KOPT-K1 (cell line): ENCODE data around the gene APOC3.
"Not testable (repeated sequence)": the region's sequence is repeated elsewhere in the genome, so short reads cannot be mapped to it uniquely, and the experiment has no call there.

Experiments
- H3K27ac ChIP-seq: fragments of 200-600 bp; sonication (generic); 2 replicates; pipeline ENCODE4 v1.5.1; 2016; ENCODE audit warnings: antibody characterized with exemption, mild to moderate bottlenecking, low read depth, low read length; ENCODE audit not compliant: poor library complexity, severe bottlenecking
- H3K36me3 ChIP-seq: fragments of 200-600 bp; sonication (generic); 2 replicates; pipeline ENCODE4 v1.5.1; 2017; ENCODE audit warnings: antibody characterized with exemption, mild to moderate bottlenecking, low read length, moderate library complexity; ENCODE audit not compliant: insufficient read depth
- H3K9me3 ChIP-seq: fragments of 200-600 bp; sonication (generic); 2 replicates; pipeline ENCODE4 v1.5.1; 2017; ENCODE audit warnings: antibody characterized with exemption, low read length, mild to moderate bottlenecking; ENCODE audit not compliant: insufficient read depth, poor library complexity, severe bottlenecking

The APOC3 gene

DNA sequence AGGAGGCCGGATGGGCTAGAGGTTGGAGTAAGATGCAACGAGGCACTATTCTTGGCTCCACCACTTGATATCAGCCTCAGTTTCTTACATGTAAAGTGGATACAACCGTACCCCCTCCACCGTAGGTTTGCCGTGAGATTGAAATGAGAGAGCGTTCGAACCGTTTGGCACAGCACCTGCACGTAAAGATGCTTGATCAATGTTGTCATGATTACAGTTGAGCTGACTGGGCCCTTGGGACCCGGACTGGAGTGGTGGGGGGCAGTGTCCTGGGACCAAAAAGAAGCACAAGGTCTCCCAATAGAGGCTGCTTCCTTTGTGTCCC is 3.7 kb downstream of the APOC3 start:
- no peak overlapping the region for H3K27ac ChIP-seq
- H3K36me3 ChIP-seq = no peaks in the 10 kb centered on the region
- H3K9me3 ChIP-seq = no peaks in the 10 kb centered on the region

DNA sequence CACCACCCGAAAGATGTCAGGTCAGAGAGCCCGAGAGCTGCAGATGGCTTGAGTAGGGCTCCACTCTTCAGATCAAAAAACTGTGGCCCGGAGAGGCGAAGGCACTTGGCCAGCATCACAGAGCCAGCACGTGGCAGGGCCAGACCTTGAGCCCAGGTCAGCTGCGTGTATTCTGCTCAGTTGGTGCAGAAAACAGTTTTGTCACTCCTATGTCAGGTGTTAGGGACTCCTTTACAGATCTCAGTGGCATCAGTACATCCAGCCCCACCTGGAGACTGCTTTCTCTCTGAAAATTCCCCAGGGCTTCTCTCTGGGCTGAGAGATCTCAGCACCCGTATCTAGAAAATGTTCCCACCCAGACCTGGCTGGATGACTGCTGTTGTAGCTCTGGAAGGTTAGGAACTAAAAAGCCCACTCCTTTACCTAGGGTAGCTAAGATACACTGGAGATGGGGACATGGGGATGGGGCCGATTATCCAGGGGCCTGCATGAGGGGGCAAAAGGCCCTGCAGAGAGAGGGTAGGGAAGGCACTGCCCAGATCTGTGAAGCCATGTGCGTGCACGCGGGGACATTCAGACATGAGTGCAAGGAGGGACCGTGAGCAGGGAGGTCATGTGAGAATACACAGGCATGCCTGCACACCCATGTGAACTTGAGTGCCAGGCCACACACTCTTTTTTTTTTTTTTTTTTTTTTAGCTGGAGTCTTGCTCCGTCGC is 4.3 kb downstream of the APOC3 start:
- H3K9me3 ChIP-seq = no peaks in the 10 kb centered on the region
- H3K36me3 ChIP-seq = no peaks in the 10 kb centered on the region
- no peak overlapping the region for H3K27ac ChIP-seq

DNA sequence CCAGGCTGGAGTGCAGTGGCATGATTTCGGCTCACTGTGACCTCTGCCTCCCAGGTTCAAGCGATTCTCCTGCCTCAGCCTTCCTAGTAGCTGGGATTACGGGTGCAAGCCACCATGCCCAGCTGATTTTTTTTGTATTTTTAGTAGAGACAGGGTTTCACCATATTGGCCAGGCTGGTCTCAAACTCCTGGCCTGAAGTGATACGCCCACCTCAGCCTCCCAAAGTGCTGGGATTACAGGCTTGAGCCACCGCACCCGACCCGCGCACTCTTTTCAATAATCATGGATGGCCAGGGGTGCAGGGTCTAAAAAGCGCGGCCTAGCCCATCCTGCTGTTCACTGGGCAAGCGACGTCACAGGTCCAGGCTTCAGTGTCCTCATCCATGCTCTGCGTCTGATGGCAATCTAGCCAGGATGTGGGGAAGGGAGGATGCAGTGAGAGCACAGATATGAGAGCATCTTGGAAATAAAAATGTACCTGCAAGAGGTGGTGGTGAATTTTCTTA is 4.9 kb downstream of the APOC3 start:
- not testable (repeated sequence) for H3K9me3 ChIP-seq, H3K36me3 ChIP-seq, H3K27ac ChIP-seq

DNA sequence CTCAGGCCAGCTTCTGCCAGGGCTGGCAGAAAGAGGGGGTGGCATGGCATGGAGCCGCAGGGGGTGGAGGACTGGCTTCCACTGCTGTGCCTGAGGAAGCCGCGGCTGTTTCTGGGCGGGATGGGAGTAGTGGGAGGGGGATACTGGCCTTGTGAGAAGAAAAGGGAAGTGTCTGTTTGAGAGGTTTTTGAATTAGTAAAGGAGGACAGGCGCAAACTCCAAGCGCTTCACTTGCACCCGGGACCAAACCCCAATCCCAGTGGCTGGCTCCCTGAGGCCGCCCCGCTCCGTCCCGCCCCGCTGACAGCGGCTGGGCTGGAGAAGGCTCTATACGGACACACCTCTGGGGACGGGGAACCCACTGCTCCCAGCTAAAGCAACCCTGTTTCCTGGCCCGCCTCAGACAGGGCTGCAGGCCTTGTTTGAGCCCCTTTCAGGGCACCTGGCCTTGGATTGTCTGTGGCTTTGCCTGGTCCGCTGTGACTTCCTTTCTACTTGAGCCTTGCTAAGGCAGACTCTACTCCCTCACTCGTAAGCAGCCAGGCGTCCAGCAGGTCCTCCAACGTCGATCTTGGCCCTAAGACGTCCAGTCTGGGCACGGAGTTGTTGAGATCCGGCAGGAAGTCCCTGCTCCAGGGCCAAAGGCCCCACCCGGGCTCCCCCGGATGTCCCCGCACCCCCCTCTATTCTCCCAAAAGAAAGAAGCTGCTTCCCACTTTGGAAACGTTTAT is 5.5 kb downstream of the APOC3 start:
- Histone ChIP-seq H3K27ac (no peak overlapping the region), H3K9me3 (no peaks in the 10 kb centered on the region), H3K36me3 (no peaks in the 10 kb centered on the region)

DNA sequence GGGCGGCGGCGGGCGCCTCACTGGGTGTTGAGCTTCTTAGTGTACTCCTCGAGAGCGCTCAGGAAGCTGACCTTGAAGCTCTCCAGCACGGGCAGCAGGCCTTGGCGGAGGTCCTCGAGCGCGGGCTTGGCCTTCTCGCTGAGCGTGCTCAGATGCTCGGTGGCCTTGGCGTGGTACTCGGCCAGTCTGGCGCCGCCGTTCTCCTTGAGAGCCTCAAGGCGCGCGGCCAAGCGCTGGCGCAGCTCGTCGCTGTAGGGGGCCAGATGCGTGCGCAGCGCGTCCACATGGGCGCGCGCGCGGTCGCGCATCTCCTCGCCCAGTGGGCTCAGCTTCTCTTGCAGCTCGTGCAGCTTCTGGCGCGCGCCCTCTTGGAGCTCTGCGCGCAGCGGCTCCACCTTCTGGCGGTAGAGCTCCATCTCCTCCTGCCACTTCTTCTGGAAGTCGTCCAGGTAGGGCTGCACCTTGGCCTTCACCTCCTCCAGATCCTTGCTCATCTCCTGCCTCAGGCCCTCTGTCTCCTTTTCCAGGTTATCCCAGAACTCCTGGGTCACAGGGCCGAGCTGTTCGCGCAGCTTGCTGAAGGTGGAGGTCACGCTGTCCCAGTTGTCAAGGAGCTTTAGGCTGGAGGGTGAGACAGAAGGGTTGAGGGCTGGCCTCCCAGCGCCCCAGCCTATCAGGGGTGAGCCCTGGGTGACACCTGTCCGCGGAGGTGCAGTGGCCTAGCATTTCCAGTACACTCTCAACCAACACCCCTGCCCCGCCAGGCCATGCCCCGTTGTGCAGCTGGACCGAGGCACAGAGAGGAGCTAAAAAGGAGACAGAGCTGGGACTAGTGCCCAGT is 6.3 kb downstream of the APOC3 start:
- H3K9me3 ChIP-seq = no peaks in the 10 kb centered on the region
- H3K27ac ChIP-seq = no peak overlapping the region
- H3K36me3 ChIP-seq = no peaks in the 10 kb centered on the region

DNA sequence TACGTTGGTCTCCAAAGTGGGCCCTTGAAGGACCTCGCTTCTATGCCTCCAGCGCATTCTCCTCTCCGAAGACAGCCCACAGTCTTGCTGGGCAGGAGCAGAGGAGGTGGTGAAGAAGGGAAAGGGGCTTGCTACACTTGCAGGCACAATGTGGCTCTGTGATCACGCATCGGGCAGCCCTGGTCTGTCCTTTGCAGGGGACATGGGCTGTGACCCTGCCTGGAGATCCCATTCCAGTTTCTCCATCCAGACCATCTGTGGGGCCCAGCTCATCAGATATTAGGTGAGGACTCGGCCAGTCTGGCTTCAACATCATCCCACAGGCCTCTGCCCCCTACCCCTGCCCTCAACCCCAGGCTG is 6.9 kb downstream of the APOC3 start:
- Histone ChIP-seq H3K9me3 (no peaks in the 10 kb centered on the region), H3K36me3 (no peaks in the 10 kb centered on the region), H3K27ac (no peak overlapping the region)

DNA sequence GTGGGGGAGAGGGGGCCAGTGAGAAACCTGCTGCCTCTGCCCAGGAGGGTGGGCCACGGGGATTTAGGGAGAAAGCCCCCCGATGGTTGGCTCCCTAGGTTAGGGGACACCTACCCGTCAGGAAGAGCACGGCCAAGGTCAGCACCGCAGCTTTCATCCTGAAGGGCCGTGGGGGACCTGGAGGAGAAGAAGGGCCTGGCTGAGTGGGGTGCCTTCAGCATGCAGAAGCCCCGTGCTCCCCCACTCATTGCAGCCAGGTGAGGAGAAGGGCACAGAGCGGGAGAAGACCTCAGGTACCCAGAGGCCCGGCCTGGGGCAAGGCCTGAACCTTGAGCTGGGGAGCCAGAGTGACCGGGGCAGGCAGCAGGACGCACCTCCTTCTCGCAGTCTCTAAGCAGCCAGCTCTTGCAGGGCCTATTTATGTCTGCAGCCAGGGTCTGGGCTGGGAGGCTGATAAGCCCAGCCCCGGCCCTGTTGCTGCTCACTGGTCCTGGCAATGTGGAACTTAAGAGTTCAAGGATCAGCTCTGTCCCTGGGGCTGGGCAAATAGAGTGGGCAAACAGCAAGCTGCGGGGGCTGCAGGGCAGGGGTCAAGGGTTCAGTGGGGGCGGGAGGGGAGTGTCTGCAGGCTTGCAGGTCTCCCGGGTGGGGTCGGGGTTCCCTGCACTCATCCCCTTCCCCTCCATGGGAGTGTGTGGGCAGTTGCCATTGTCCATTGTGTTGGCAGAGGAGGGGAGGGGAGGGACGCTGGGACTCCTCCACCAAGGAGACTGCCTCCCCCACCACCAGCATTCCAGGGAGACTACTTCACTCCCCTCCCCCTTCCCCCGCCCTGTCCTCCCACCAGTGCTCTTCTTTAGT is 7.8 kb downstream of the APOC3 start, which contains the start of gene APOA1:
Gene APOA1, minus strand, starts transcription at position 392 of the 861 bp plus-strand sequence. Its CDS starts 235 bp downstream, at position 157.
- Histone ChIP-seq H3K27ac (no peak within 1 kb of the TSS), H3K9me3 (no peaks in the 10 kb centered on the region), H3K36me3 (no peaks in the 10 kb centered on the region)

DNA sequence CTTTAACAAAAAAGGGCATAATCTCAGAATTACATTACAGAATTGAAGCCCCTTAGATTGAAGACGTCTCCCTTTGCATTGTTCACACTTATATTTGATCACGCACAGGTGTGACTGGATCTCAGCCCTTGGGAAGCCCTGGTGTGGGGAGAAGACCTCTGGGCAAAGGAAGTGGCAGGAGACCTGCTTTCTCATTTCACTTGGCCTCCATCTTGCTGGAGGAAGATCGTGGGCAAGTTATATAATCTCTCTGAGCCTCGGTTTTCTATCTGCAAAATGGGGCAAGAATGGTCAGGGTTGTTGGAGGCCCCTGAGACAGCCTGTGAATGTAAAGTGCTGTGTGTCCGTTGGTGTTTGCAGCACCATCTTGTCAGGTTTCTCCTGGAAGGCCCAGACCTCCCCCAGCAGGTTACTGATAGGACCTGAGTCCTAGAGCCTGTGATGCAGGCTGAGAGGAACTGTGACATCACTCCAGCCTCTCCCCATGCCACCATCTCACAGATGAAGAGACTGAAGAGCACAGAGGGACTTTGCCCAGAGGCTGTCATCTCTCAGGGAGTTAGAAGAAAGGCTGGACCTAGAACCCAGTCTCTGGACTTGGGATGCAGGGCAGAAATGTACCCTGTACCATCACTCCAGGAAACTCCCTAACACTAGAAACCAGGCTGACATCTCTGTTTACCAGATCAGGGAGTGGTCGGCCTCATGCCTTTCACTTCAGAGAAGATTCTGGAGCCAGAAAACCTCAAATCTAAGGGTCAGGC is 8.8 kb downstream of the APOC3 start:
- Histone ChIP-seq H3K36me3 (peaks cover 6% of the 10 kb centered on the region), H3K27ac (no peak overlapping the region), H3K9me3 (no peaks in the 10 kb centered on the region)

DNA sequence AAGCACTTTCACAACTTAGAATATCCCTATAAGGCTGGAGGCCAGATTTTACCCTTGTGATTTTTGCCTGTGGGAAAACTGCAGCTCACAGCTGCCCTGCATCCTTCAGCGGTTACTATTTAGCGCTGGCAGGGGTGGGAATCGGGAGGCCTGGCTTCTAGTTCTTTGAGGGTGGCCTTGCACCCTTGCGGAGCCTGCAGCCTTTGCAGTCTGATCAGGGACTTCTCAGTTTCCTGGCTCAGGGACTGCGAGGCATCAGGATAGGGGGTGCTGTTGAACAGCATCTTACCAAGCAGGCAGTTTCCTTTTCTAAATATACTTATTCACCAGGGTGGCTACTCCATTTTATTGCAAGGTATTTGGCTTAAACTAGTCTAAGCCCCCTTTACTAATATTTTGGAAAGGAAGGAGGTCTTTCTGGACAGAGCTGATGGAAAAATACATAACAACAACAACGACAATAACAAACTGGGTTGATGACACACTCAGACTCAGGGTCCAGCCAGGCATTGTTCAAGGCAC is 10.6 kb downstream of the APOC3 start:
- peaks cover 20% of the 10 kb centered on the region for H3K36me3 ChIP-seq
- no peaks in the 10 kb centered on the region for H3K9me3 ChIP-seq
- no peak overlapping the region for H3K27ac ChIP-seq

DNA sequence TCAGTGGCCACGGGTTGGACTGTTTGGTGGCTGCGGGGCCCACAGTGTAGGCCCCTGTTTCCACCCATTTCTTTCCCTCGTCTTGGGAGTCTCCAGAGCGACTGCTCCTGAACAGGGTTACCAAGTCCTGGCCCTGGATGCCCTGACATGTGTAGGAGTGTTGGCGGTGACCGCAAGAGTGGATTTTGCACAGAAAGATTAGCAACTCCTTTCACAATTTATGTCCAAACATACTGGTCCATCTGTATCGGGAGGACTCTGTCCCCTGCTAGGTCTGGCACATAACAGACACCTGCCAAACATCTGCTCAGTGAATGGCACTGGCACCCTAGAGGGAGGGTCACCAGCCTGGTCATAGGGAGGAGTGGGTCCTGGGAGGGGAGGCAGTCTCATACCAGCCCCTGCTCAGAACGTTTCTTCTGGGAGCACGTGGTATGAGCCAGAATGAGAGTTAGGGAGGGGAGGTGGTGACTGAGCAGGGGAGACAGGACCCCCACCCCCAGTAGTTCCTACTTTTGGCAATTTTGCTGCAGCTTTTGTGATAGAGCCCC is 11.1 kb downstream of the APOC3 start:
- H3K36me3 ChIP-seq = peaks cover 25% of the 10 kb centered on the region
- no peaks in the 10 kb centered on the region for H3K9me3 ChIP-seq
- H3K27ac ChIP-seq = no peak overlapping the region

DNA sequence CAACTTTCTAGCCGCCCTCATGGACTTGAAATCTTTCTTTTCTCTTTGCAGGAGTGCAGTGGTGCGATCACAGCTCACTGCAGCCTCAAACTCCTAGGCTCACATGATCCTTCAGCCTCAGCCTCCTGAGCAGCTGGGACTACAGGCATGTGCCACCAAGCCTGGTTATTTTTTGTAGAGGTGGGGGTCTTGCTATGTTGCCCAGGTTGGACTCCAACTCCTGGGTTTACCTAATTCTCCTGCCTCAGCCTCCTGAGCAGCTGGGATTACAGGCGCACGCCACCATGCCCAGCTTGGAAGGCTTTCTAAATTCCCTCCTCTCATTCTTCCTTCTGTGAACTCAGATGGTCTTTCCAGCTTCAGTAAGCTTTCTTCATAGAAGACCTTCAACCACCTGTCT is 12.4 kb downstream of the APOC3 start:
- Histone ChIP-seq H3K9me3 (no peaks in the 10 kb centered on the region), H3K36me3 (peaks cover 38% of the 10 kb centered on the region), H3K27ac (no peak overlapping the region)

DNA sequence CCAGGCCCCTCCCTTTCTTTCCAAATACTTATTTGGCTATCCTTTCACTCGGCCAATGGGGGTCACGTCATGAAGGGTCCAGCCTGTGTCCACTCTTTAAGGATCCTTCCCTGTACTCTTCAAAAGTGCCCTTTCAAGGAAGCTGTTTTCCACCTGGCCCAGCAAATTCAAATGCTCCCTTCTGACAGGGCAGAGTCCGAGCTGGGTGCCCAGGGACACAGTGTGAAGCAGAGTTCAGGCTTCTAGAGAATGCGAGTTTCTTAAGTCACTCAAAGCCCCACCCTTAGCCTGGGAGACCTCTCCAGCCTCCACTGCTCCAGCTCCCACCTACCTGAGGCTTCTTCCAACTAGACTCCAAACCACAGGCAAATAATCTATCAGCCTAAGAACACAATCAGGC is 13.2 kb downstream of the APOC3 start:
- no peak overlapping the region for H3K27ac ChIP-seq
- peaks cover 46% of the 10 kb centered on the region for H3K36me3 ChIP-seq
- no peaks in the 10 kb centered on the region for H3K9me3 ChIP-seq

DNA sequence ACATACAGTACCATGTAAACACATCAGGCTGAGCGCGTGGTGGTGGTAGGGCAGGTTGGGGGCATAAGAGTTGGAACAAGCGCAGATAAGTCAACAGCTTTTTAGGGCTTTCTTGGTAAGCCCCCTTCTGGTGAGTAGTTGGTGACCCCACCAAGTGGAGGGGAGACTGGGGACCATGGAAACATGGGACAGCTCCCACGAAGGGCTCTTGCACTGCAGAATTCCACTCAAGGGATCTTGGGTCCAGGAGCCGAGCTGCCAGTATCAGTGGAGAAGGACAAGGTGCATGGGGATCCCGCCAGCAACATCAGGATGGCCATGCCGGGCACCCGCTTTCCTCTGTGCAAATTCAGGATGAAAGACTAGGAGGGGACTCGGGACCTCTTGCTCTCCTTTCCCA is 14.0 kb downstream of the APOC3 start:
- no peak overlapping the region for H3K27ac ChIP-seq
- H3K36me3 ChIP-seq = peaks cover 49% of the 10 kb centered on the region
- H3K9me3 ChIP-seq = no peaks in the 10 kb centered on the region
